Smooth muscle cell (in vitro differentiated cells): Measurements from ENCODE around the gene NLE1. TPM values are rescaled to one million over a fixed set of nuclear protein-coding genes. Genes with fewer than 3 reads are reported as not detected.
A peak's percentile ranks its signal among the peaks of the same experiment; 100 is the strongest.

Experiments
- DNase-seq: peaks from one replicate; lab custom pipeline; 2025; ENCODE audit not compliant: unreplicated experiment; lab: John Stamatoyannopoulos, UW
- H2AFZ ChIP-seq: fragments of 200-600 bp; sonication (generic); 2 replicates; pipeline ENCODE4 v1.6.0; 2016; ENCODE audit warnings: antibody characterized with exemption, low read depth, mild to moderate bottlenecking
- H3F3A ChIP-seq: fragments of 200-600 bp; sonication (generic); 2 replicates; pipeline ENCODE4 v1.6.0; 2017; ENCODE audit warnings: antibody characterized with exemption, low read depth
- H3K27ac ChIP-seq: fragments of 200-600 bp; sonication (generic); 2 replicates; pipeline ENCODE4 v1.5.1; 2016; ENCODE audit warnings: low read depth, mild to moderate bottlenecking
- H3K27me3 ChIP-seq: fragments of 200-600 bp; sonication (generic); 2 replicates; pipeline ENCODE4 v1.6.1; 2016; ENCODE audit warnings: low read depth, mild to moderate bottlenecking
- H3K36me3 ChIP-seq: fragments of 200-600 bp; sonication (generic); 2 replicates; pipeline ENCODE4 v1.5.1; 2016; ENCODE audit warnings: low read depth
- H3K4me1 ChIP-seq: fragments of 200-600 bp; sonication (generic); 2 replicates; pipeline ENCODE4 v1.5.1; 2016; ENCODE audit warnings: low read depth
- H3K4me2 ChIP-seq: fragments of 200-600 bp; sonication (generic); 2 replicates; pipeline ENCODE4 v1.6.0; 2016; ENCODE audit warnings: mild to moderate bottlenecking
- H3K4me3 ChIP-seq: fragments of 200-600 bp; sonication (generic); 2 replicates; pipeline ENCODE4 v1.5.1; 2016; ENCODE audit warnings: mild to moderate bottlenecking
- H3K79me2 ChIP-seq: fragments of 200-600 bp; sonication (generic); 2 replicates; pipeline ENCODE4 v1.6.0; 2016; ENCODE audit warnings: low read depth, mild to moderate bottlenecking
- H3K9ac ChIP-seq: fragments of 200-600 bp; sonication (generic); 2 replicates; pipeline ENCODE4 v1.6.0; 2016; ENCODE audit warnings: low read depth
- H3K9me3 ChIP-seq: fragments of 200-600 bp; sonication (generic); replicated peaks from 2 replicates; pipeline ENCODE4 v1.5.1; 2016; ENCODE audit warnings: low read depth
- H4K20me1 ChIP-seq: fragments of 200-600 bp; sonication (generic); 2 replicates; pipeline ENCODE4 v1.6.0; 2016; ENCODE audit warnings: low read depth
- WGBS: methylation state at CpG from one replicate; pipeline ENCODE4 v1.1.7; 2016; ENCODE audit warnings: low lambda C conversion rate; 5-methylcytosine and 5-hydroxymethylcytosine counted together
- polyA plus RNA-seq: library from polyadenylated mRNA; unstranded; fragments of >200 nt; fragmentation: Nextera tagmentation; extraction: Ambion mirVana; gene quantifications from 2 replicates; pipeline ENCODE4 v1.2.1, GENCODE V29; 2016
- total RNA-seq: library from RNA; depleted of rRNA; stranded (reverse); fragments of >200 nt; gene quantifications from 2 replicates; pipeline ENCODE4 v1.2.3, GENCODE V29; 2014
- TF ChIP-seq, protein P1 (sequence below): fragments of 200-600 bp; sonication (generic); IDR thresholded peaks from 2 replicates; pipeline ENCODE4 v1.5.1; 2017; ENCODE audit warnings: borderline replicate concordance, mild to moderate bottlenecking, antibody characterized with exemption; ENCODE audit not compliant: insufficient read depth, poor library complexity, severe bottlenecking

The NLE1 gene
- total and polyA plus RNA-seq, 2 experiments from 2014 or later, result 5.6 to 10.3 TPM

DNA sequence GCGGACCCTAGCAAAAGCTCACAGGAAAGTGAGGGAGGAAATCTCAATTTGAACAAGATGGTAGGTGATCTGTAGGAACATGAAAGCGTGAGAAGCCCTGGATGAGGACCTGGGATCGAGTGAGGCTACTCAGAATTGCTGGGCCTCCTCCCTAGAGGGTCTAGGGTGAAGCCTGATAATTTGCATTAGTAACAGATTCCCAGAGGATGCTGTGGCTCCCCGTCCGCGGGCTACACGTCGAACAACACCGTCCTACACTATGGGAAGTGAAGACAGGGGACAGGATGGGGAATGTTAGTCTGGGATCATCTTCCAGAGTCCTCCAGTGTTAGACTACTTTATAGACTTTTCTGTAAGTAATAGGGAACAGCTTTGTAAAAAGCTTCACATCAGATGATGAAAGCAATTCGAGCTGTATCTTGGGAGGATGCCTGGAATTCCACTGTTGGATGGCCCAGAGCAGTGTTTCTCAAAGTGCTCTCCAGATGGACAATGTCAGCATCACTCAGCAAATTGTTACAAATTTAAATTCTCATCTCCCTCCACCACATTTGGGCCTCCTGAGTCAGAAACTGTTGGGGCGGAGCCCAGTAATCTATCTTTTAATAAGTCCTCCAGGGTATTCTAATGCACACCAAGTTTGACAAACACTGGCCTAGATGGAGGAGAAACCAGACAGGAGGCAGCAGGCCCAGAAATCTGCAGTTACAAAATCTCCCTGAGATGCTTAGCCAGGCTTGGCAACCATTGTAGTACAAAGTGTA is 14.2 kb downstream of the NLE1 start:
- Histone ChIP-seq H3K36me3 (no peaks in the 10 kb centered on the region), H3K4me3 (no peak overlapping the region), H3K27me3 (no peaks in the 10 kb centered on the region), H3K9me3 (no peaks in the 10 kb centered on the region), H2AFZ (no peak overlapping the region), H4K20me1 (no peaks in the 10 kb centered on the region), H3K79me2 (no peaks in the 10 kb centered on the region), H3F3A (no peaks in the 10 kb centered on the region), H3K4me2 (no peak overlapping the region), H3K27ac (no peak overlapping the region), H3K9ac (no peak overlapping the region), H3K4me1 (no peaks in the 10 kb centered on the region)
- DNase-seq, result no peak
- TF ChIP-seq, protein P1, sequence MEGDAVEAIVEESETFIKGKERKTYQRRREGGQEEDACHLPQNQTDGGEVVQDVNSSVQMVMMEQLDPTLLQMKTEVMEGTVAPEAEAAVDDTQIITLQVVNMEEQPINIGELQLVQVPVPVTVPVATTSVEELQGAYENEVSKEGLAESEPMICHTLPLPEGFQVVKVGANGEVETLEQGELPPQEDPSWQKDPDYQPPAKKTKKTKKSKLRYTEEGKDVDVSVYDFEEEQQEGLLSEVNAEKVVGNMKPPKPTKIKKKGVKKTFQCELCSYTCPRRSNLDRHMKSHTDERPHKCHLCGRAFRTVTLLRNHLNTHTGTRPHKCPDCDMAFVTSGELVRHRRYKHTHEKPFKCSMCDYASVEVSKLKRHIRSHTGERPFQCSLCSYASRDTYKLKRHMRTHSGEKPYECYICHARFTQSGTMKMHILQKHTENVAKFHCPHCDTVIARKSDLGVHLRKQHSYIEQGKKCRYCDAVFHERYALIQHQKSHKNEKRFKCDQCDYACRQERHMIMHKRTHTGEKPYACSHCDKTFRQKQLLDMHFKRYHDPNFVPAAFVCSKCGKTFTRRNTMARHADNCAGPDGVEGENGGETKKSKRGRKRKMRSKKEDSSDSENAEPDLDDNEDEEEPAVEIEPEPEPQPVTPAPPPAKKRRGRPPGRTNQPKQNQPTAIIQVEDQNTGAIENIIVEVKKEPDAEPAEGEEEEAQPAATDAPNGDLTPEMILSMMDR, result no peak
- WGBS, result 64% methylated on average over 11 of the region's 11 CpGs

DNA sequence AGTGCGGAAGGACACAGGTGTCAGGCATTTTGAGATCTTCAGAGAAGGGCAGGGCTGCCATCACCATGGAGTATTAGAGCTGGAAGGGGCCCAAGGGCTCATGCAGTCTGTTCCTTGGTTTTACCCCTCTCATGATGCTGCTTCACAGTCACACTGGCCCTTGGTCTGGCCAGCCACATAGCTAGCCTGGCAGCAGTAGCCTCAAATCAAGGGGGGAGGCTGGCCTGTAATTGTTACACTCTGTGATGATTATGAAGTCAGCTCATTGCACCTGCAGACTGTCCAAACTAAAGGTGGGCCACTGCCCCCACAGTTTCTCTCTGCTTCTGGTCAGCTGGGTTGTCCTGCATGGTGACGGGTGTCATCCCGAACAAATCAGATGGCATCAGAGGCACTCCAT is 20.8 kb downstream of the NLE1 start, which contains the start of gene FNDC8:
FNDC8 (plus strand) TSS at position 301 of the 400 bp plus-strand sequence; CDS start at position 380, 79 bp downstream.
- H3K9me3 ChIP-seq, result no peaks in the 10 kb centered on the region
- no peak within 1 kb of the TSS for H3K27ac ChIP-seq
- peaks cover 7% of the 10 kb centered on the region for H3K4me1 ChIP-seq
- no peak within 1 kb of the TSS for H2AFZ ChIP-seq
- no peak for DNase-seq
- no peak within 1 kb of the TSS for H3K9ac ChIP-seq
- TF ChIP-seq, protein P1, result no peak
- peaks cover 5% of the 10 kb centered on the region for H3K27me3 ChIP-seq
- H3F3A ChIP-seq, result no peaks in the 10 kb centered on the region
- H3K4me2 ChIP-seq, result no peak within 1 kb of the TSS
- no peak within 1 kb of the TSS for H3K4me3 ChIP-seq
- no peaks in the 10 kb centered on the region for H3K79me2 ChIP-seq
- H3K36me3 ChIP-seq, result no peaks in the 10 kb centered on the region
- no peaks in the 10 kb centered on the region for H4K20me1 ChIP-seq
- 98% methylated on average over 3 of the region's 3 CpGs for WGBS

DNA sequence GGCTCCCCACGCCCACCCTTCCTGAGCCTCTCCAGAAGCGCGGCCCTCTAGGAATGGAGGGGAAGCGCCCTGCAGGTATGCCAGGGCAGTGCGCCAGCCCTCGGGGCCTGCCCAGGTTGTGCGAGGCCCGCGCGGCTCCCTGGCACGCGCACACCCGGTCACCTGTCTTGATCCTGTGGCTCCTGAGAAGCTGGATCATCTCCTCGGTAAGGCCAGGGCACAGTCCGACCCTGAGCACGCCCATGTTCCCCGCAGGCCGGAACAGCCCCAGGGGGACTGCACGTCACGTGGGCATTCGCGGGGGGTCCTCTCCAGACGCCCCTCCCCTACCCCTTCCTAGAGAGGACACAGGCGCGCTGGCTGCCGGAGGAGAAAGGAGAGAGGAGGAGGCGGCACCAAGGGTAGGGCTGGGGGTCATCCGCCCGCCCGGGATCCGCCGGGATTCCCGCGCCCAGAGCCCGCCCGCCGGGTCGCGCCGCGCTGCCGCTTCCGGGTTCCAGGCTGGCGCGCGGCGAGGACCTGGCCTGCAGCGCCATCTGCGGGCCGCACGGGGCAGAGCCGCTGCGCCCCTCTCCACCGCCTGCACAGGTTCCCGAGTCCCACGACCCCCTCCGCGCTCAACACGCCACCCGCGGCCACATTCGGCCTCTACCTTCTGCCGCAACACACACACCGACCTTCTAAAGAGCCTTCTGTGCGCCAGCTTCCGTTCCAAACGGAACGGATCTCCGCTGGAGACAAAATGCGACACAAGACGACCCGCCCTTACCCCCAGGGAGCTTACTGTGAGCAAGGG is 22.5 kb downstream of the NLE1 start, which contains the start of gene RAD51D:
RAD51D (minus strand) TSS at position 491 of the 796 bp plus-strand sequence; CDS start at position 244, 247 bp downstream.
- no peak within 1 kb of the TSS for H3K27ac ChIP-seq
- WGBS, result 1% methylated on average over 56 of the region's 72 CpGs
- peaks cover 5% of the 10 kb centered on the region for H3K27me3 ChIP-seq
- no peaks in the 10 kb centered on the region for H3K9me3 ChIP-seq
- H3F3A ChIP-seq, result no peaks in the 10 kb centered on the region
- peaks cover 7% of the 10 kb centered on the region for H3K4me1 ChIP-seq
- no peaks in the 10 kb centered on the region for H3K36me3 ChIP-seq
- TF ChIP-seq, protein P1, result peak; percentile 95
- H3K9ac ChIP-seq, result peak within 1 kb of the TSS; percentile 60
- H3K4me2 ChIP-seq, result peak within 1 kb of the TSS; percentile 95
- peak; percentile 37 for DNase-seq
- peaks cover 7% of the 10 kb centered on the region for H3K79me2 ChIP-seq
- H2AFZ ChIP-seq, result peak within 1 kb of the TSS; percentile 96
- H3K4me3 ChIP-seq, result peak within 1 kb of the TSS; percentile 94
- no peaks in the 10 kb centered on the region for H4K20me1 ChIP-seq
